ENCODE results near the gene TBC1D14.
"Not testable (repeated sequence)": the region's sequence is repeated elsewhere in the genome, so short reads cannot be mapped to it uniquely, and the experiment has no call there.

The TBC1D14 gene

DNA sequence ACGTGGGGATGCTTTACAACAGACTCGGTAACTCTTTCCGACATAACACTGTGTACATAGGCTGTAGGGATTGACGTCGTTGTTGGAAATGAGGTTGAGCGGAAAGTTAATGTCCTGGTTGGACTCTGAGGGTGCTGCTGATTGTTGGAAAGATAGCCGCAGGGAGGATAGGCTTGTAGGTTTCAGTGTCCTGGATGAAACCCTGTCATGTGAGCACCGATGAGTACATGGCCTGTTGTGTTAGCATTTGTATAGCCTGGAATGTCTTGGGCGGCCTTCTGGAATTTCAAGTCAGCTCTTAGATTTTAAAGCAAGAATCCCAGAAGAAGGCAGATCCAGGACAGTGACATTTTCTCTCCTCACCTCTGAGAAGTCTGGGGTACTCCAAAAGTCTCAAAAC lies 63.3 kb downstream of the TBC1D14 start:
- DNase-seq (ENCODE audit: low read depth): no peak

DNA sequence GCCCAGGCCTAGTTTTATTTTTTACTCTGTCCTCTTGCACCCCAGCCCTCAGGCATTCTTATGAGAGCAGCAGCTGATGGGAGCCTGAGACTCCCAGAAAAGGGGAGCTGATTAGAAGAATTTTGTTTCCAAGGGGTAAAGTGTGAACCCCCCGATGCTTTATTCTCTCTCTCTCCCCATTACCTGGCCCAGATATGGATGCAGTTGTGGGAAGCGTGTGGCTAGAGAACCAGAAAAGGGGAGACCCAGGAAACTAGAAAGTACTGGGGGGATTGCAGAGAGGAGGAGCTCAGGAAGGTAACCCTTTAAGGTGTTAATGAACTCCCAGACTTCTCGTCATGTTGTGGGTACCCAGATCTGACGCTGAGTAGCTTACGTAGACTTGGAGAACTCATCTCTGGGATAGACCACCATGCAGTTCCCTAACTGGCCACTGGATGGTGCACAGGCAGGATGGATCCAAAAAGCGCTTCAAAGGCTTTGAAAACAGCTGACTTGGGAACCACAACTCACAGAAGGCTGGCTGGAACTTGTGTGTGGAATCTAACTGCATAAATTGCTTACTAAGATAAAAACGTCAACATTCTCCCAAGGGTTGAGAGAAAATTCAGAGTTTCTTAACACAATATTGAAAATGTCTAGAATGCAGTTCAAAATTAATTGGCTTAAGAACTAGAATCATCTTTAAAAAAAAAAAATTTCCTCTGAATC lies 64.7 kb downstream of the TBC1D14 start:
- DNase-seq (ENCODE audit: low read depth): peak; percentile 63

DNA sequence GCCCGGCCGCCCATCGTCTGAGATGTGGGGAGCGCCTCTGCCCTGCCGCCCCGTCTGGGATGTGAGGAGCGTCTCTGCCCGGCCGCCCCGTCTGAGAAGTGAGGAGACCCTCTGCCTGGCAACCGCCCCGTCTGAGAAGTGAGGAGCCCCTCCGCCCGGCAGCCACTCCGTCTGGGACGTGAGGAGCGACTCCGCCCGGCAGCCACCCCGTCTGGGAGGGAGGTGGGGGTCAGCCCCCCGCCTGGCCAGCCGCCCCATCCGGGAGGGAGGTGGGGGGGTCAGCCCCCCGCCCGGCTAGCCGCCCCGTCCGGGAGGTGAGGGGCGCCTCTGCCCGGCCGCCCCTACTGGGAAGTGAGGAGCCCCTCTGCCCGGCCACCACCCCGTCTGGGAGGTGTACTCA lies 68.2 kb downstream of the TBC1D14 start:
- DNase-seq (ENCODE audit: low read depth): not testable (repeated sequence)

DNA sequence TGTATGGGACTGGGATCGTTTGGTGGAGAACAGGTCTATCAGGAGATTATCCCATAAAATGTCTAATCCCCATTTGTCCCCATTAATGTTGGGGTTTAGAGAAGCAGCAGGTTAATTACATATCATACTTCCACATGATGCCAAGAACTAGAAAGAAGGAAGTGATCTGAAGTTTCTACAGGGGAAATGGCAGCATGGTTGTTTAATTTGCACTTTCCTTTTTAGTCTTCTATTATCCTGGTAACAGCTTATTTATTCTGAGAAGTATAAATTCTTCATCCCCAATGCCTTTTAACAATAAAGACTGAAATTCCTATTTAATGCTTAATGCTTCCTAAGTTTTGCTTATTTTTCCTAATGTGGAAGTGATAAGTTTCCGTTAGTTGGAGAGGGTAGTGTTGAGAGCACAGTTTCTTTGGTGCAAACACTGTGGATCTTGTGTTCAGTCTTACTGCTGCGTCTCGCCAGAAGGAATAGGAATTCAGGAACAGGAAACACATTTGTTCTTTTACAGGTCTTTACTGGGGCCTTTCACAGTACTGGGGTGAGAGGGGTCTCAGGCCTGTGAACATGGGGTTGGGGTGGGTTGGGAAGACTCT lies 74.0 kb downstream of the TBC1D14 start:
- DNase-seq (ENCODE audit: low read depth): no peak

DNA sequence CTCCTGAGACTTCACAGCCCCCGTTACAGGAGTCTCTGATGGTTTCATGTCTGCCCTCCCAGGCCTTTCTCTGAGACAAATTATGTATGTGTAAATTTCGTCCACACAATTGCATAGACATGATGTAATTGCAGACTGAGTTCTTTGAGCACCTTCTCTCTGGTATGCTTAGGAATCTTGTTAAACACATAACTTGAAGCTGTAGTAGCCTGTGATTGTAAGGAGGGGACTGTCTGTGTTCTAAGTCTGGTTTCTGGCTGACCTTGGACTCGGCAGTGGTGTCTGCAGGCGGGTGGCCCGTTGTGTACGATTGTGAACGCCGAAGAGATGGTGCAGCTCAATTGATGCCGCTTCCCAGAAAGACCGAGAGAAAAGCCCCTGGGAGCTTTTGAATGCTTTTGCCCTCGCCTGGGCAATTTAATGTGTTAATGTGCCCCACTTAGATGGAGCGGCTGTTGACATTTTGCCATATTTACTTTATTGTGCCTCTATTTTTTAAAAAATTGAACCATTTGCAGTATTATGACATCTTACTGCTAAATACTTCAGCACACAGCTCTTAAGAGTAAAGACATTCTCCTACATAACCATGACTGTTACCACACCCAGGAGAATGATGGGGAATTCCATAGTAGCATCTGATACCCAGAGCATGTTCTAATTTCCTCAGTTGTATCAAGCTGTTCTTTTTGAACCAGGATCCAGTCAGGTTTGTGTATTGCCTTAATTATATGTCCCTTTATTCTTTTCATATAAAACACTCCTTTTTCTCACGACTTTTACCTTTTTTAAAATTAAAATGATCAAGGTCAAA lies 75.2 kb downstream of the TBC1D14 start:
- DNase-seq (ENCODE audit: low read depth): no peak

DNA sequence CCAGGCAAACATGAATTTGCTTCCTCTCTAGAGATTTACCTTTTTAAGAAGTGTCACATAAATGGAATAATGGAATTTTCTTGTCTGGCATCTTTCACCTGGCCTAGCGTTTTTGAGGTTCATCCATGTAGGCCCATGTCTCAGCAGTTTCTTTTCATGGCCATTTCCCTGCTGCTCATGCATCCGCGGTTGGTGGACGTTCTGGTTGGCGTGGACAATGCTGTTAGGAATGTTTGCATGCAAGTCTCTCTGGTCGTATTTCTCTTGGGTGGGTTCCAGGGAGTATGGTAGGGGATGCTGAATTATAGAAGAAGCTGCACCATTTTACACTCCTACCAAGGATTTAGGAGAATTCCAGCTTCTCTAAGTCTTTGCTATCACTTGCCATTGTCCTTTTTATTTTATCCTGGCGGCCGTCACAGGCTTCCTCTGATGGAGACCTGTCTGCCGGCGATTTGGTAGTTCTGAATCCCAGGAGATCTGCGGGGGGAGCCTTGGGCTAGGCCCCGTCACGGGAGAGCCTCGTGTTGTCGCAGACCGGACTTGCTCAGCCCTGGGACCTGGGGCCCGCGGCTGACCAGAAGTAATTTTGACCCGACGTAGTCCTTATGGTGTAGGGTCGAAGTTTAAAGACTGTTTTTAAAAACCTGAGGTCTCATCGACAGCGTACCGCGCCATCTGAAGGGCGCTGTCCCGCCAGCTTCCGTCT lies 76.6 kb downstream of the TBC1D14 start:
- DNase-seq (ENCODE audit: low read depth): no peak

DNA sequence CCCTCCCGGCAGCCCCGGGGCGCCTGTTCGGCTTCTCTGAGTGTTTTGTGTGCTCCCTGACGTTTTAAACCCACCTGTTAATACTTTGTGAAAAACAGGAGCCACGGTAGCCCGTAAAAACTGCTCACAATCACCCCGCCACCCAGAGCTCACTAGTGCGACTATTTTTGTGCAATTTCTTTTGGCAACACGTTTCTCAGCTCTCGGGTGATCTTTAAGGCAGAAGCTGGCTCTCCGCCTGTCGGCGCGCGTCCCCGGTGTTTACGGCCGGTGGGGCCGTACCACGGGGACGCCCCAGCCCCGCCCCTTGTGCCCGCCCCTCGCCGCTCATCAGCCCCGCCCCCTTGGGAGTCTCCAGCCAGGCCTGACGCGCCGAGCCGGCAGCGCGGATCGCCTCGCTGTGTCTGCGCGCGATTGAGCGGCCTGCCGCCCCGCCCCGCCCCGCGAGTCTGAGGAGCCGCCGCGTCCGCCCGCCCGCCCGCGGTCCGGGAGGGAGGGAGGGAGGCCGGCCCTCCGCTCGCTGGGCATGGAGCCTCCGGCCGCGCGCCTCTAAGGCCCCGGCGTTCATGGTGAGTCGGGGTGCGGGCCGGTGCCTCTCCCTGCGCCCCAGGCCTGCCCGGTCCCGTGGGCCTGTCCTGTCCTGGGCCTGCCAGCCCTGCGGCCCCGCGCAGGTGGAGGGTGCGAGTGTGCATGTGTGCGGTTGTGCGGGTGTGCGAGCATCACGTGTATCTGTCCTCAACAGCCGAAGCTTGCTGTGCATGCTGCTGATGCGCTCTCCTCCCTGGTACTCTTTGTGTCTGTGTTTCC lies 77.4 kb downstream of the TBC1D14 start:
- peak; percentile 91 for DNase-seq (ENCODE audit: low read depth)

DNA sequence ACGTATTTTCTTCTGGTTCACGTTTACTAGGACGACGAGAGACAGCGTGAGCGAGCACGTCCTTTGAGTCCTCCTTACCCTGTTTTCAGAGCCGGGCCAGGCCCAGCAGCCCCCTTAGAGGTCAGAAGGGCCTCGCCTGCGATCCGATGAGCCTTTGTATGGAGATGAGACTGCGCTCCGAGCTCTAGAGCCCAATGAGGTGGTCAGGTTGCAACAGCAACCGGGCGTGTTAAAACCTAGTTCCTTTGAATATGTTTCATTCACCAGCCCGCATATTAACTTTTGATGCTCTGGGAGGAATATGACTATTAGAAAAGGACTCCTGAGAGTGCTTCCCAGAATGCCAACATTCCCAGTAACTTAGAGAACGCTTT lies 77.9 kb downstream of the TBC1D14 start:
- DNase-seq (ENCODE audit: low read depth): no peak

DNA sequence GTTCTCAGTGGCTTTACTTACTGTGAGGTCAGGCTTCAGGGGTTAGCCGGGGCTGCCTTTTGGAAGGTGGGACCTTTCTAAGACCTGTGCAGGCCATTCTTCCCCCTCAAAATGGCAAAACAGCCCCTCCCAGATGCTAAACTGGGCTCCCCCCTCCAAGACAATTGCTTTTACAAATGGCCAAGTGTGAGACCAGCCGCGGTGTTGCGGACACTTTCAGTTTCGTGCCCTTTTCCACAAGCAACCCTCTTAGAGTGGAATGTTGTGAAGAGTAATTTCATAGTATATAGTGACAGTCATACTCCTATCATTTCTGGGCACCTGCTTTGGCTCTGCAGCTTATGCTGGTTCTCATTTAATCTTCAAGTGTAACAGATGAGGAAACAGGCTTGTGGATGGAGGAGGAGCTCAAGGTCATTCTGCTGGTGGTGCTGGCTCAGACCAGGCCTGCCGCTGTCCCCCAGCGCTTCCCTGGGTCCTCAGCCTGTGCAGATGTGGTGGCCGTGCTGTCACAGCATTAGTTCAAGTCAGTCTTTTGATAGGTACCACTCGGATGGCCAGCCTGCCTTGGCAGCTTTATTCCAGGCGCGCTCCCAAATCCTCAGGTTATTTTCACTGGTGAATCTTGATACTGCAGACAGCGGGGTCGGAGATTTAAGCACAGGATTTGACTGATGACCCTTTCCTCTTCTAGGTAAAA lies 78.5 kb downstream of the TBC1D14 start:
- DNase-seq (ENCODE audit: low read depth): no peak

DNA sequence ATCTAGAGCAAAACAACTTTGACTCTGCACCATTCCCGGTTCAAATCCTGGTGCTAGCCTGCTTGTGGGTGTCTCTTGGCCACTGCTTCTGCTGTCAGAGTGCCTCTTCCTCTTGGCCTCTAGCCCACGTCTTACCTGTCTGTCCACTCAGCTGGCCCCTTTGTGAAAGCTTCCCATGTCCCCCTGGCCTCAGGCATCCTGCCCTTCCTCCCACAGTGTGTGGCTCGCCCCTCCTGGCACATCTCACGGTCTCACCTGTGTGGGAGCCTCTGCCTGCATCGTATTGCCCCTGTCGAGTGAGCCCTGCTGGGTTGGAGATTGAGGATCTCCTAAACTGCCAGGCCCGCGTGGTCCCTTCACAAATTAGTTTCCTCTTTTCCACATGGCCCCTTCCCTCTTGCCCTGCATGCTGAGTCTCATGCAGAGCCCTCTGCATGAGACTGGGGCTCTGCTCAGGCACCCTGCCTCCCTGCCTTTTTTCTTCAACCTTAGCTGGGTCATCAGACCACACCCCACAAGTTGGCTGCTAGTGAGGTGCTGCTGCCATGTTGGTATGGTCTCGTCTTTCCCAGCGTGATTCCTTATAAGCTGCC lies 79.8 kb downstream of the TBC1D14 start:
- no peak for DNase-seq (ENCODE audit: low read depth)

DNA sequence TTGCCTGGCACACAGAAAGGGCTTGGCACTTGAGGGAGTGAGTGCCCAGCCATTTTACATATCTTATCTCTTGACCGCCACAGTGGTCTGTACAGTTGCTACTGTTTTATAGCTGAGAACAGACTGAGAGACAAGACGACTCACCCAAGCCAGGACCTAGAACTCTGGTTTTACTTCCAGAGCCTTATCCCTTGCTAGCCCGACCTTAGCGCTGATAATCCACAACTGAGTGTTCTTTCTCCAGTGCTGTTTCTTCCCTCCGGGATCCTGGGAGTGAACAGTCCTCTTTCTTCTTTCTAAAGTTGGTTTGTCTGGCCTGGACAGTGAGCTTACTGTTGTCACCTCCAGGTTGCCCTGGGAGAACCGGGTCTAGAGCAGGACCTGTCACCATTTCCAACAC lies 81.0 kb downstream of the TBC1D14 start:
- DNase-seq (ENCODE audit: low read depth): no peak

DNA sequence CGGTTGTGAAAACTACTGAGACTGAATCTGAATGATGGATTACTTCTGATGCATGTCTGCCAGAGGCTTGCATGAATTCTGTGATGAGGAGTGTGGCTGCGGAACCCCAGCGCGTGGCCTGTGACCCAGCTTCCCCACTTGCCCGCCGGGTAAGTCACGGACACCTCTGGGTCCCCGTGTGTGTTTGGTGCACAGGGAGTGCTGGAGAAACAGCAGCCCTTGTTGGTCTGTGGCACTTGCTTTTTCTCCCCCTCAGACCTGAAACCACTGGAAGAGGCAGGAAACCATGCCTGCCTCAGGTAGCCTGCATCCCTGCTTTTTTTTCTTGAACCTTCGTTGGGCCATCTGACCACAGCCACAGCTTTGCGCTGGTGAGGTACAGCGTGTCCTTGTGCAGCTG lies 81.6 kb downstream of the TBC1D14 start:
- DNase-seq (ENCODE audit: low read depth): no peak

DNA sequence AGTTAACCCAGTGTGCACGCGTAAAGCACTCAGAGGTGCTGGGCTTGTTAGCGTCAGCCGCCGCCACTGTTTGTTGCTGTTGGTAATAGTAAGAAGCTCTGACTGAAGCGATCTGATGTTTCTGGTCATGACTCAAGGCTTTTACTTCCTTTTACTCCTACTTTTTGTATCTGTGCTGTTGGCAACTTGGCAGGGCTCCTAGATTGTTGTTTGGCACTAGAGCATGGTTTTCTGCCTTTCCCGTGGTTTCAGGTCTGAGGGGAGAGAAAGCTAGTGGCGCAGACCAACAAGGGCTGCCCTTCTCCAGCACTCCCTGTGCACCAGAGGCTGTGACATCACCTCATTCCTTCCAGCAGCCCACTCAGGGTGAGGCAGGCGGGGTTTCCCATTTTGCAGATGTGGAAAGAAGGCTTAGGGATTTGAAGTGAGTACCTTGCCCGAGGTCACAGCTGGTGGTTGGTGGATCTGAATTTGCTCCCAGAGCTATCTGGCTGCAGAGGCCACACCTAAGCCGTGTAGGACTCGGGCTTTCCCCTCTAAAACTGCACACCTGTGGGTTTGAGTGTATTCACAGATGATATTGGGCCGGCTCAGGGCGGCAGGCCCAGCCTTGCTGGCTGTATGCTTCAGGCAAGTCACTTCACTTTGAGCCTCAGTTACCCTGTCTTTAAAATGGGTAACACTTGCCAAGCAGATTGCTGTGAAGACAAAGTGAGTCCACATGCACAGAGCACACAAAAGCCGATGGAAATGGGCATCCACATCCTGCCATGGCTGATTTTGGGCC lies 82.3 kb downstream of the TBC1D14 start:
- no peak for DNase-seq (ENCODE audit: low read depth)

DNA sequence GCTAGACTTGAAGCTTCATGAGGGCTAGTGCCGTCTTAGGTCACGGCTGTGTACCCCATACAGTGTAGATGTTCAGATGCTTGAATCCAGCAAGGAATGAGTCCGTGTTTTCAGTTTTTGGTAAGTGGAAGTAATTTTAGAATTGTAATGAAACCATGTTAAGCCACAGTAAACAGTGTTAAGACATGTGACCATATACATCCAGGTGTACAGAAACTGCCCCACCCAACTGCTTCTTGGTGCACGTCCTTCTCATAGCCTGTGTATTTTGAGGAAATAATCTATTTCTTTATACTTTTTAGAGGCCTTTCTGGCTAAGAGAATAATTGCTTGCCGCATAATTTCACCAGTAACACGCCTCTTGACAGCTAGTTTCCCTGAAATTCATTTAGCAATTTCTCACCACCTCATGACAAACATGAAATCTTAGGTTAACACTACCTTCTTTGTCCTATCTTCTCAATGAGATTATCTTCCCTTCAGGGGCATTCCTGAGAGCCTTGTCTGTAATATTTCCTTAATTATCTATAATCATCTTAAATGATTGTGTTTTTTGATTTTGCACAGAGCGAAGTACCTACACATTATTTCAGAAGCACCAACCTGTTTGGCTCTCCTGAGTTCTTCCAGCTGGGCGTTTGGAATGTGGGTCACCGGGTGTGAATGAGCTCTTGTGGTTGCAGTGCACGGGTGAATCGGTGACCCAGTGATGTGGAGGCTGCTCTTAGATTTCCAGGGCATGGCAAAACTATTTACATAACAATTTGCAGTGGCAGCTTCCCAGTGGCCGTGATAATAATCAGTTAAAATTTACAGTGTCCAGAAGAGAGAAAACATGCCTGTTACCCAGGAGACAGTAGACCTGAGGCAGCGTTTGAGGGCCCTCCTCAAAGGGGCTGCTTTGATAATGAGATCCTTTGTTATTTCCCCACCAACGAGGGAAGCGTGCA lies 83.4 kb downstream of the TBC1D14 start:
- no peak for DNase-seq (ENCODE audit: low read depth)

DNA sequence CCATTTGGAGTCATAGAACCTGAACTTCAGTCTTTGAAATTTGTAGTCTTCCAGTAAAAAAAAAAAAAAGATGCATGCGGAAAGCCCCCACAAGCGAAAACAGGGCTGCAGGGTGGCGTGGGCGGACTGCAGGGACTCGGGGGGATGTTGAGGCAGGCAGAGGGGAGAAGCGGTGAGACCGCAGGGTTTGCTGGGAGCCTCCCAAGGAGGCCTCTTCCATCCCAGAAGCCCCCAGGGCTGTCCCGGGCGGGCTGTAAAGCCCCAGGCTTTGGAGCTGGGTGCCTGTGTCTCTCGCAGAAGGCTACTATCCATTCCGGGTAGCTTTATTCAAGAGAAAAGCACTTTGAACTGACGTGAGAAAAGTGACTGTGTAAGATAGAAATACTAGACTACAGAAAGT lies 86.9 kb downstream of the TBC1D14 start:
- DNase-seq (ENCODE audit: low read depth): no peak

DNA sequence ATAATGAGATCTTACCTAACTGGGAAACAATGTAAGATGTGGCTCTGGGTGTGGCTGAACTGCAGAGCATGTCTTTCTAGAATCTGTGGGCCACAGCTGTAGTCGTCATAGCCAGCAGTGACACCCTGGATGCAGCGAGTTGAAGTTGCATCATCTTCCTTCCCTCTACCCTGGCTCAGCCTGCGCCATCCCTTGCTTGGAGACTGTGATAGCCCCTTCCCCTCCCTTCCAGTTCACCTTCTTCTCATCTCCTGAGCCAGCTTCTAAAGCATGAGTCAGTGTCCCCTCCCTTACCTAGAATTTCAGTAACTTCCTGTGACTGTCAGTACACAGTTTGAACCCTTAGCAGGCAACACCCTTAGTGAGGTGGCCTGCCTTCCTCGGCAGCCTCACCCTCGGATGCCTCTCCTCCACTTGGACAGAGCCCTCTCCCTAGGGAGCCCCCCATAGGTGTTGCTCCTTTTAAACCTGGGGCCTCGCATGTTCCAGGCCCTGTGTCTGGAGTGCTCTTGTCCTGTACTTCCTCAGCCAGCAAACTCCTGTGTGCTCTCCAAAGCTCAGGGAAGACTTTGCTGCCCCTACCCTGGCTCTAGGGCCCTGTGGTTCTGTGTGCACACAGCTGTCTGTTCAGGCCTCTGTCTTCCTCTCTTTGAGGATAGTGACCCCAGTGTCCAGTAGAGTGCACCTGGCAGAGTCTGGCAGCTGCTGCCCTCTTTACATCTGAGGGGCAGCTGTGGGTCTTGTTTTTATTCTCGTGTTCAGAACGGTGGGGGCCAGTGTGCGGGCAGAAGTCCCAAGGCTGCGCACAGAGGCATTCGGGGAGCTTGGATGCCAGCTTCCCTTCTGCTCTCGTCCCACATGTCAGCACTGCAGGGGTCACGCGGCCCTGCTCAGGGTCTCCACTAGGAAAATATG lies 89.8 kb downstream of the TBC1D14 start:
- no peak for DNase-seq (ENCODE audit: low read depth)

DNA sequence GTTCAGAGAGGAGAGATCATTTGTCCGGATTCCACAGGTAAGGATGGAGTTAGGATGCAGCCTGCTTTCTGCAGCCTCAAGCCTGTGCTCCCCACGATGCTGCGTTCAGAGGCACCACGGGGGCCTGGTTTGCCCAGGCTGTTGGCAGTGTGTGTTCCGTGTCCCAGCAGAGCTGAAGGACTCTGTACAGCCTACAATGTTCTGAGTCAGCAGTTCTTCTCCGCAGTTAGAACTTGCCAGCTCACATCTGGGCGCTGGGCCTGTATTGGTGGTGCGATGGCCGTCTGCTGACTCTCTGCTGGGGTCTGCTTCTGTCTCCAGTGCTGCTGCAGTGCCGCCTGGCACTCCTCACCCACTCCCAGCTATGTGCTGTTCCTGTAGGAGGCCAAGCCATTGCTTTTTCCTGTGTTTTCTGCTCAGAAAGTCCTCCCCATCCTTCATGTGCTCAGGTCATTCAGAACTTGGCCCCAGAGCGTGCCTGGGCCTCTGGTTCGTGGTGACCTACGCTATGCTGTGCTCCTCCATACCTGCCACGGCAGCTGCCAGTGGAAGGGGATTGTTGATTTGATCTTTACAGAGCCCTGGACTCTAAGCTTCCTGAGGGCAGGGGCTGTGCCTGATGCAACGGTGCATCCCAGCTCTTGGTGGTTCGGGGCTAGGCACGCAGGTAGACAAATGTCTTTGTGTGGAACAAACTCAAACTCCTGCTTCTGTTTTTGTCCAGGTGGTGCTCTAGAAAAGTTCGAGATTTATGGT lies 91.0 kb downstream of the TBC1D14 start:
- no peak for DNase-seq (ENCODE audit: low read depth)

Measured in T-helper 22 cell (primary cell).